GM15510 (cell line): ENCODE results near the gene MOCS3.

Experiments
- POLR2A ChIP-seq: IDR thresholded peaks from 3 replicates; pipeline ENCODE4 v1.6.1; 2011; ENCODE audit warnings: borderline replicate concordance; ENCODE audit not compliant: insufficient read length; ENCODE audit errors: extremely low read depth

MOCS3 gene, protein sequence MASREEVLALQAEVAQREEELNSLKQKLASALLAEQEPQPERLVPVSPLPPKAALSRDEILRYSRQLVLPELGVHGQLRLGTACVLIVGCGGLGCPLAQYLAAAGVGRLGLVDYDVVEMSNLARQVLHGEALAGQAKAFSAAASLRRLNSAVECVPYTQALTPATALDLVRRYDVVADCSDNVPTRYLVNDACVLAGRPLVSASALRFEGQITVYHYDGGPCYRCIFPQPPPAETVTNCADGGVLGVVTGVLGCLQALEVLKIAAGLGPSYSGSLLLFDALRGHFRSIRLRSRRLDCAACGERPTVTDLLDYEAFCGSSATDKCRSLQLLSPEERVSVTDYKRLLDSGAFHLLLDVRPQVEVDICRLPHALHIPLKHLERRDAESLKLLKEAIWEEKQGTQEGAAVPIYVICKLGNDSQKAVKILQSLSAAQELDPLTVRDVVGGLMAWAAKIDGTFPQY

DNA sequence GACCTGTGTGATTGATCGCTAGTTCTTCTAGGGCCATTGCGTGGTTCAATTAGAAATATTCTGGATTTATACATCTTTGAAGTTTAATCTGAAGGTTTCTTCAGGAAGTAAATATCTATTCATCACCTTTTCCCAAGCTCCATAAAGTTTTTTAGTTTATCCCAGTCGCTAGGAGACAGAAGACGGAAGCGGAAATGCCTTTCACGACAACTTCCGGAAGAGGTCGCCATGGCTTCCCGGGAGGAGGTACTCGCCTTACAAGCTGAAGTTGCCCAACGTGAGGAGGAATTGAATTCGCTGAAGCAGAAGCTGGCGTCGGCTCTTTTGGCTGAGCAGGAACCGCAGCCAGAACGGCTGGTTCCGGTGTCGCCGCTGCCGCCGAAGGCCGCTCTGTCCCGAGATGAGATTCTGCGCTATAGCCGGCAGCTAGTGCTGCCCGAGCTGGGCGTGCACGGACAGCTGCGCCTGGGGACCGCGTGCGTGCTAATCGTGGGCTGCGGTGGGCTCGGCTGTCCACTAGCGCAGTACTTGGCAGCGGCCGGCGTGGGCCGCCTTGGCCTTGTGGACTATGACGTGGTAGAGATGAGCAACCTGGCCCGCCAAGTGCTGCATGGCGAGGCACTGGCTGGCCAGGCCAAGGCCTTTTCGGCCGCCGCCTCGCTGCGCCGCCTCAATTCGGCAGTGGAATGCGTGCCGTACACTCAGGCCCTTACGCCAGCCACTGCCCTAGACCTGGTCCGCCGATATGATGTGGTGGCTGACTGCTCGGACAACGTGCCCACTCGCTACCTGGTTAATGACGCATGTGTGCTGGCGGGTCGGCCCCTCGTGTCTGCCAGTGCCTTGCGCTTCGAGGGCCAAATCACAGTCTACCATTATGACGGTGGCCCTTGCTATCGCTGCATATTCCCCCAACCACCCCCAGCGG lies at the start of gene MOCS3:
Gene MOCS3 (plus strand): TSS at position 204 of the 928 bp plus-strand sequence. CDS start 25 bp downstream, at position 229.
- no peak for TF ChIP-seq POLR2A

DNA sequence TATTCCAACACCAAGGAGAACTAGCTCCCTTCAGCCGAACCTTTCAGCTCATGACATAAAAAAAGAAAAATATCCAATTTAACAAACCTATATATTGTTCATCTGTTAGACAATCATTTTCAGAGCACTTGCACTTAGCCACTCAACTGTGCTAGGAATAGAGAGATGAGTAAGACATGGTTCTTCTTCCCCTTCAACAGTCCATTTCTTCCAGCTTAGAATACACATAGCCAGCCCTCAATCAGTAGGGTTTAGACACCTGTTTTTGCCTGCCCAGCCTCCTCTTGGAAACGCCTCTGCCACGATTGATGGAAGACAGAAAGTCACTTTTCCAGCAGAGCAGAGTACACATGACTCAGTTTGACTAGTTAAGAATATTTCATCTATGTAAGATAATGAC lies 49.2 kb upstream of the MOCS3 start:
- no peak for TF ChIP-seq POLR2A

DNA sequence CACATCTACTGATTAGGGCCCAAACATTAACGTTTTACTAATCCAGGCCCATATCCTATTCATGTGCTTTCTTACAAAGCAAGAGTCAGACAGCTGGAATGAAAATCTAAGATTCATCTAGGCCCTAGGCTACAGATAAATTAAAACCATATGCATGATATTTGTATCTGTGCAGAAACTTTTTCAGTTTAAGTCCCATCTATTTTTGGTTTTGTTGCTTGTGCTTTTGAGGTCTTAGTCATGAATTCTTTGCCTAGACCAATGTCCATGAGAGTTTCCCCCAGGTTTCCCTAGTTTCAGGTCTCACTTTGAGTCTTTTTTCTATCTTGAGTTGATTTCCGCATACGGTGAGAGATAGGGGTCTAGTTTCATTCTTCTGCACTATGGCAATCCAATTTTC lies 47.6 kb upstream of the MOCS3 start:
- TF ChIP-seq POLR2A, result no peak

DNA sequence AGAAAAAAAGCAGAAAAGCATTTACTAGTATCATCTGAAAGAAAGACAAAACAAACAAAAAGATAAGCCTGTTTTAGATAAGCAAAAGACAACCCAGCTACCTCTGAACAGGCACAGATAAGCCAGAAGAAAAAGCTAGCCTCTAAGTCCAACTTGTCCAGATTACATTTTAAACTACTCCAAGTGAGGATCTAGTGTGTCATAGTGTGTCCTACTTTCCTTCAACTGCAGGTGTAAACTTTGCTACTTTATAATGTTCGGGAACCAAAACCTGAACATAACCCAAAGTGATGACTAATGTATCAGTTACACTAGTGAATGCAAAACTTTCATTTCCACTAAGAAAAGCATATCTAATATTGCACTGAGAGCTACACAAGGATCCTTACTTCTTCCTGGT lies 46.9 kb upstream of the MOCS3 start:
- TF ChIP-seq POLR2A, result no peak

DNA sequence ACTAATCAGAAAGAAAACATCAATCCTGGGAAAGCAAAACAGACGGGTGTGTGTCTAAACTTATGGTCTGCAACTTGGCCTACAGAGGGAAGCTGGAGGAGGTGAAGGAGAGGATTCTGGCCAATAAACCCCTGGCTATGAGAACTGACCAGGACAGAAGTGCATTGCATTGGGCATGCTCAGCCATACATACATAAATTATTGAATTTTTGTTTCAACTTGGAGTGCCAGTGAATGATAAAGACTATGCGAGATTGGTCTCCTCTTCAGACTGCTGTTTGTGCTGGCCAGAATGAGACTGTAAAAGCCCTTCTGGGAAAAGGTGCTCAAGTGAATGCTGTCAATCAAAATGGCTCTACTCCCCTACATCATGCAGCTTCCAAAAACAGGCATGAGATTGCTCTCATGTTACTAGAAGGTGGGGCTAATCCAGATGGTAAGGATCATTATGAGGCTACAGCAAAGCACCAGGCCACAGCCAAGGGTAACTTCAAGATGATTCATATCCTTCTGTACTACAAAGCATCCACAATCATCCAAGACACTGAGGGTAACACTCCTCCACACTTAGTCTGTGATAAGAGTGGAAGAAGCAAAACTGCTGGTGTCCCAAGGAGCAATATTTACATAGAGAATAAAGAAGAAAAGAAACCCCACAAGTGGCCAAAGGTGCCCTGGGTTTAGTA lies 44.8 kb upstream of the MOCS3 start:
- TF ChIP-seq POLR2A, result no peak

DNA sequence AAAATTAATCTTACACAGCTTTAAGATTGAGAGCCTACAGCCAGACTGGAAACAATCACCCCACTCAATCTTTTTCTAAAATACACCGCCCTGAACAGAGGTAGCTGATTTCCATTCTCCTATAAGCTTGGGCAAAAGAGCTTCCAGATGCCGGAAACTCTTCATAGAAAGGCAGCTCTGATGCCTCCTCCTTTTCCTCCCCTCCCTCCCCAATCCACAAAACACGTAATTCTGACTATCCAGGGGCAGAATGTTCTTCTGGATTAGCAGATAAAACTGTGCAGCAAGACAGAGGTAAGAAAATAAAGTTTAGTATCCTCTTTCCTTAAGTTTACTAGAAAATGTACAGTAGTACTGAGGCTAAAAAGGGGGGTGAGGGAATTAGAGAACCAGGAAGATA lies 43.2 kb upstream of the MOCS3 start:
- TF ChIP-seq POLR2A, result no peak

DNA sequence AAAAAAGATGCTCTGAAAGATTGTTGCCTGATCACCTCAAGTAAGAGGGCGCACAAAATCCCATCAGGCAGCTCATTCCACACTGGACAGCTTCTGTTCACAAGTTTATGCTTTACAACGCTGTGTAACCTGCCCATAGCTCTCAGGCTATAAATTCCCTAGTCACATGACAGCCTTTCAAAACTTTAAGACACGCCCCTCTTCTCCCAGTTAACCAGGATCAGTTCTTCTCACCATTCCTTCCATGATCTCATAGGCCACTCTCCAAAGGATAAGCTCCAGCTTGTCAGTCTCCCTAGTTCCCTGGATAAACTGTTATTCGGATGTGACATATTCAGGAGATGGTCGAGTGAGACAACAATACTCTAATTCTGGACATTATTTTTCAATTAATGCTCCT lies 42.4 kb upstream of the MOCS3 start:
- no peak for TF ChIP-seq POLR2A

DNA sequence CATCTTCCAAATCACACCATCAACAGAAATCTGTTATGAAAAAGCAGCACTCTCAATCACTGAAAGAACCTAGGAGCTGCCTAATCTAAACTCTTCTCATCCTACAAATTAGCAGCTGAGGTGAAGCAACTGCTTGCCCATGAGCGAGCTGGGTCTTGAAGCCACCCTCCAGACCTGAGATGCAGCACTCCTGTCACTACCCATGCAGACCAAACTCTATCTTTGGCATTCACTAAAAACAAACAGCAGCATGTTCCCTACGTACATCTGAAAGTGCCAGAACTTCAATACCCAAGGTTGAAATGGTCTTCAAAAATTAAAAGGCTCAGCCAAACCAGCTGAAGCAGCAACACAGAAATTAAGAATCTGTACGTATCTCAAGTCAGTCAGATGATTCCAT lies 41.7 kb upstream of the MOCS3 start:
- no peak for TF ChIP-seq POLR2A

DNA sequence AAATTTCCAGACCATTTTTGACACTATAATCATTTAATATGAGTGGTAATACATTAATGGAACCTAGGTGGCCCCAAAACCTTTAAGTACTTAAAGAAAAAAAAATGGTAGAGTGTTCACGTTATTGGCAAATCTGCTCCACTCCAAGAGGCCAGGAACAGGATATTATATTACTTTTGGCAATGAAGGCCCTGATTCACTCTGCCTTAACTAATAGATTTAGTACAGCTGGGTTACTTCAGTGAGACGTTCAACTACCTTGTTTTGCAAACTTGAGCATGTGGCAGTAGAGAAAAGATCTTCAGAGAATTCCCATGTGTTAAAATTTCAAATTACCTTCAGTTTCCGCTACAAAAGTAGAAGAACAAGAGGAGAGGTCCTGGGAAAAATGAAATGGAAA lies 40.2 kb upstream of the MOCS3 start:
- TF ChIP-seq POLR2A, result no peak

DNA sequence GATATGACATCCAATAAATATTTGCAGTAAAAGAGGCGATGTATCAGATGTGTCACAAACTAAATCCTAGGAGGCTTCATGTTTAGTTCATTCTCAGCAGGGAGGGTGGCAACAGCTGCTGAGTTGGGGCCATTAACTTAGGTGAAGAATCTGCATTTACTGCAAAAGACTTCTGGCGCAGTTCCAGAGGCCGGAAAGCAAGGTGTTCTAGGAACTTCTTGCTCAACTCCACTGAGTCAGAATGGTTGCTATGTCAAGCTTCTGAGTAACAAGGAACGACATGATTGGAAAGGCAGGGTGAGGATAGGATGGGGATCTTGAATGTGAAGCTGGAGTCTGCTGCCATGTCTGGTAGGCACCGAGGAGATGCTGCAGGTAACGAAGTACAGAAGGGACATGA lies 39.1 kb upstream of the MOCS3 start:
- no peak for TF ChIP-seq POLR2A

DNA sequence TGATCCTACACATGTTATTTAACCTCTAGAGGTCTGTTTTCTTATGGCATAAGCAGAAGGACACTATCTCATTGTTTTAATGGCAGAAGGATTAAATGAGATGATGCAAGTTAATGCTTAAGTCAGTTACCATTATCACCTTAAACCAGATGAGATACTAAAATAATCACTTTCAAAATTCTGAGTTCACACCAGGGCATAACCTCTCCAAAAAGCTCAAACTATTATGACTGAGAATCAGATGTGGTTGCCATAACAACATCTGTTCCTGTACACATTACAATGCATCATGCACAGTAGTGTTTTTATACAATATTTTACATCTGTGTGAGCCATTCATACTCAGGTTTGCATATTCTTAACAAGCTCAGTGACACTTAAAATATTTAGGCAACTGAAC lies 37.6 kb upstream of the MOCS3 start:
- TF ChIP-seq POLR2A, result no peak

DNA sequence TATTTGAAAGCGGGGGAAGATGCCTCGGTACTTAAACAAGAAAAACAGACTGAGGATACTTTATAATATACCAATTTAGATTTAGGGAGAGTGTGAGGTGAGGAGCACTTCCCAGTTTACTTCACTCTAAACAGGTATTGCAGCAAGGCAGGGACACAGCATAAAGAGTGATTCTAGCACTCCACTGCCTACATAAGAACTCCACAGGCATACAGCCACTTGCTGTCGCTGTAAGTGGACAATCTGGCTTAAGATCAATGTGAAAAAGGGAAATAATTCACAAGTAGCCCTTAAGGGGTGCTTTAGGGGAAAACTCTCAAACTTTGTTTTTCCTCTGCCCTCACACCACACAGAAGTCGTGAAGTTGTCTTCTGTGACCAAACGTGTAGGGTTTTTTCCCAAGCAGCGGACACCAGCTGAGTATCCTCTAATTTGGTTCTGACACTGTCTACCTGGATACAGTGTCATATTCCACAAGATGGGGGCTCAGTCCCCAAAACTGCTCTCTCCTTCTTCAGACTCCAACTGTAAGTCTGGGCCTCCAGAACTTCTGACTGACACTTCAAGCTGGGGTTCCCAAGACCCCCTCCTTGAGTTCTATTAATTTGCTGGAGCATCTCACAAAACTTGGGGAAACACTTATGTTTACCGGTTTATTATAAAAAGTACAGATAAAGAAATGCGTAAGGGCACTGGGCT lies 36.7 kb upstream of the MOCS3 start:
- no peak for TF ChIP-seq POLR2A

DNA sequence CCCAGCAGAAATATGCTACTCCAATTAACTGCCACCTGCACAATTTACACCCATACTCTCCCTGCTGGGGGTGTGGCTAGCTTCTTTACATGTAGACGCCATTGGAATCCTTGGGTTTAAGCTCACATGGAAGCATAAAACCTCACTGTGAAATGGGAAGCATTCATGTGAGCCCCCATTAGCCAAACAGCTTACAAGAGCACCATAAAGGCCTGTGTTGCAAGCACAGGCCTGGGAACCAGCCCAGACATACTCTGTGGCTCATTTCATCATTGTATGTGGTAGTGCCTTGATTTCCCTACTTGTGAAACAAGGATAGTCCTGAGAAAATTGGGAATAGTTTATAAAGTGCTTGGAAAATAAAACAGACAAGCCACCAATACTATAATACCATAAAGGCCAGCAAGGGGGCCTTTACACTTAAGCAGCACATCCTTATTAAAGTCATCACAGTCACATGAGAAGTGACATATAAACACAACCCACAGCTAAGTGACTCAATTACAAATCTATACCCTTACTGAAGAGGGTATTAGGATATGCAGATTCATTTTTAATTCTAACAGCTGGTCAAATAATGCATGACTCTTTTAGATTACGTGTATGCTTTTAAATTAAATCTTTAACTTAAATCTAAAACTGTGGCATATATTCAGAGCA lies 34.2 kb upstream of the MOCS3 start:
- TF ChIP-seq POLR2A, result no peak

DNA sequence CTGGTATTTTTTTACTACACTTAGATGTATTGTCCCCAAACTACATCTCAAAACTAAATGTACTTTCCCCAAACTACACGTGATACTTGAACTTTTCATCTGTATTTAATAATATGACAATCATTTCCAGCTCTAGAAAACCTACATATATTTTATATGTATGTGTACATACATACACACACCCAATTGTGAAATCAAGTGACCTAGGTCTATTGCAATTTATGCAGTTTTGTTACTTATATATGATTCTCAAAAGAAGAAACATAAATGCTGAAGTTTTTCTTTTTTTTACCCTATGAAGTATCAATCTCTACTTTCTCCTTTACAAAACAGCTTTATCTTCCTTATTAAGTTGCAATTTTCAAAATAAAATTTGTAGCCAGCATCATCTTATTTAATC lies 32.1 kb upstream of the MOCS3 start:
- no peak for TF ChIP-seq POLR2A
